ENCODE measurements around the gene CXXC5.
"Not testable (repeated sequence)": the region's sequence is repeated elsewhere in the genome, so short reads cannot be mapped to it uniquely, and the experiment has no call there.

The CXXC5 gene

DNA sequence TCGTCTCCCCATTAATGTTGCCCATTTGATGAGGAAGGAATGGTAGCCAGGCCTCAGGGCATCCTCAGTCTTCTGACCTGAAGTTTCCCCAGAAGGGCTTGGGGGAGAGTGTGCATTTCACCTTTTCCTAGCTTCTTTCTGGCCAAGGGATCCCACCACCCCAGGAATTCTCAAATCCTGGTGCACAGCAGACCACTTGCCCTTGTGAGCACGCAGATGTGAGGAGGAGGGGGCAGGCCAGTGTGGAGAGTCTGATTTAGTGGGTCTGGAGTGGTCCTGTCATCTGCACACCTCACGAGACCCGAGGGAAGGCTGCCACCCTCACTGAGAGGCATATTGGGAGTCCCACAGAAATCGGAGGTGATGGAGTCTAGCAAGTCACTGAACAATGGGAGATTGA is 64.3 kb downstream of the CXXC5 start:
- no peak for DNase-seq (ENCODE audit: low spot score)

DNA sequence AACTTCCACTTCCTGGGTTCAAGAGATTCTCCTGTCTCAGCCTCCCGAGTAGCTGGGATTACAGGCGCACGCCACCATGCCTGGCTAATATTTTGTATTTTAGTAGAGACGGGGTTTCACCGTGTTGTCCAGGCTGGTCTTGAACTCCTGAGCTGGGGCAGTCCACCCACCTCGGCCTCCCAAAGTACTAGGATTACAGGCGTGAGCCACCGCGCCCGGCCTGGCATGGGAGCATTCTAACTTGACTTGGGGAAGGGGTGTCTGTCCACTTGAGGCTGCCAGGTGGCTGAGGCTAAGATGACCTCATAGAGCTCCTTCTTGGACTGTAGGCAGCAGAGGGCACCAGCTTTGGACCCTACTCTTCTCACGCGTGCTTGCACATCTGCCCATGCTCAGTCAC is 65.7 kb downstream of the CXXC5 start:
- DNase-seq (ENCODE audit: low spot score), result not testable (repeated sequence)

GRCh38 chr5:139717221-139717620 is 69.1 kb downstream of the CXXC5 start:
- no peak for DNase-seq (ENCODE audit: low spot score)

DNA sequence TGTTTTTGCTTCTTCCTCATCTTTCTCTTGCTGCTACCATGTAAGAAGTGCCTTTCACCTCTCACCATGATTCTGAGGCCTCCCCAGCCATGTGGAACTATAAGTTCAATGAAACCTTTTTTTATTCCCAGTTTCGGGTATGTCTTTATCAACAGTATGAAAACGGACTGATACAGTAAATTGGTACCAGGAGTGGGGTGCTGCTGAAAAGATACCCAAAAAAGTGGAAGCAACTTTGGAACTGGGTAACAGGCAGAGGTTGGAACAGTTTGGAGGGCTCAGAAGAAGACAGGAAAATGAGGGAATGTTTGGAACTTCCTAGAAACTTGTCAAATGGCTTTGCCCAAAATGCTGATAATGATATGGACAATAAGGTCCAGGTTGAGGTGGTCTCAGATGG is 70.3 kb downstream of the CXXC5 start:
- DNase-seq (ENCODE audit: low spot score), result not testable (repeated sequence)

- not testable (repeated sequence) for DNase-seq (ENCODE audit: low spot score)
Measured at GRCh38 chr5:139719970-139720369, 71.8 kb downstream of the CXXC5 start.

GRCh38 chr5:139723986-139724587 is 75.9 kb downstream of the CXXC5 start:
- no peak for DNase-seq (ENCODE audit: low spot score)

GRCh38 chr5:139725073-139725830 is 77.1 kb downstream of the CXXC5 start:
- DNase-seq (ENCODE audit: low spot score), result no peak

- no peak for DNase-seq (ENCODE audit: low spot score)
Measured at GRCh38 chr5:139726248-139726647, 78.1 kb downstream of the CXXC5 start.

GRCh38 chr5:139727615-139728014 is 79.5 kb downstream of the CXXC5 start:
- not testable (repeated sequence) for DNase-seq (ENCODE audit: low spot score)

DNA sequence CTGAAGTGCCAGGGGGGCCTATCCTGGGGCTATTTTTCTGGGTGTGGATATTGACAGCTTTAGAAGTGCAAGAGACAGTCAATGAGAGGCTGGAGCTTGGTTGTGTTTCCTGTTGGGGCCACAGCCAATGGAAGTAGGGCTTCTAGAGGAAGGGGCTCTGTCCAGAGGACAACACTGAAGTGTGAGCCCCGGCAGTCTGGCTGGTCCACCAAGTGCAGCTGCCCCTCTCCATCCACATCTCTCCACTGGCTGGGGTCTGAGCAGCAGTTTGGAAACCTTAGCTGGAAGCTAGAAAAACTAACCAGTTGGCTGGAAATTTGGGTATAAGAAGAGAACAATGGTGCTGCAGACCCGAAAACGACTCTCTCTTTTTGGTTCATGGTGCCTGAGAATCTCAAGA is 83.1 kb downstream of the CXXC5 start:
- DNase-seq (ENCODE audit: low spot score), result no peak

GRCh38 chr5:139732019-139732418 is 83.9 kb downstream of the CXXC5 start:
- no peak for DNase-seq (ENCODE audit: low spot score)

DNA sequence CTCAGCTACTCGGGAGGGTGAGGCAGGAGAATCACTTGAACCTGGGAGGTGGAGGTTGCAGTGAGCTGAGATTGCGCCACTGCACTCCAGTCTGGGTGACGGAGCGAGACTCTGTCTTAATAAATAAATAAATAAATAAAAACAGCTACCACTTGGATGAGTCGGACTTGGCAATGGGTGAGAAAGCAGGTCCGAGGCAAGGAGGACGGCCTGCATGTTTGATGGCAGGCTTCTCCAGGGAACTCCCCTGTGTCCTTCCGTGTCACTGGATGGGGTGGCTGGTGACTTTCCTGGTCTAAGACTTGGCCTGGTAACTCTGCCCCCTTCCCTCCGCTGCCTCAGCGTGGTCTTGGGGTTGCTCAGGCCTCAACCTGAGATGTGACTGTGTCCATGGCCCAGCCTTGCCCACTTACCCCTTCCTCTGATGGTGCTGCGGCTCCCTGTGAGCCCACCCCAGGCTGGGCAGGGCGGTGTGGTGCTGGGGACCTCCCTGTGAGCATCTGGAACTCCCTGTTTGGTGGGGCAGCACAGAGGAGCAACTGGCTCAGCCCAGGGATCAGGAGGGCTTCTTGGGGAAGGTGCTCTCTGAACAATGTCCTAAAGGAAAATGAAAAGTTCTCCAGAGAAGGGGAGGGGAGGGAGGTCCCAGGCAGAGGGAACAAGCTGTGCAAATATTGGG is 85.0 kb downstream of the CXXC5 start:
- DNase-seq (ENCODE audit: low spot score), result no peak
